Right ventricle myocardium superior (tissue), 1 donor: ENCODE data around the gene RALGAPA2. TPM values are rescaled to one million over a fixed set of nuclear protein-coding genes. Genes with fewer than 3 reads are reported as not detected.

Experiments used
- ATAC-seq: fragments of 200-7000 bp; cut with Tn5 transposase; one replicate; pipeline ENCODE4 v1.9.1; 2020; ENCODE audit warnings: mild to moderate bottlenecking; ENCODE audit not compliant: poor library complexity
- DNase-seq: peaks from one replicate; pipeline ENCODE4 v3.0.0-alpha.2; 2020
- intact Hi-C: fragments of 100-400 bp; cut with DNase I; formaldehyde crosslinking; loops from one replicate; pipeline ENCODE4 v1.11.2; 2022
- total RNA-seq: library from RNA; stranded (reverse); fragmentation: NEBNext Ultra II Directional; extraction: Animal tissue kit (Norgen Biotek cat#: 25700); gene quantifications from one replicate; pipeline ENCODE4 v1.2.1, GENCODE V29; 2021
- donor health status: DM: no; HTN: yes; CAD: no; lungs with severe emphysema.

RALGAPA2 gene
- total RNA-seq, 1 donor from 2014 or later = 15.5 TPM

- peak; percentile 79 for ATAC-seq
- intact Hi-C loops = no loop called here
- no peak for DNase-seq
These were observed 246.0 kb downstream of the RALGAPA2 start for GRCh38 chr20:20466341-20466879.

- intact Hi-C loops = no loop called here
- no peak for DNase-seq
- ATAC-seq = no peak
These were observed 247.2 kb downstream of the RALGAPA2 start for GRCh38 chr20:20465252-20465651.

- DNase-seq (no peak), ATAC-seq (no peak)
- intact Hi-C loops = no loop called here
These were observed 248.5 kb downstream of the RALGAPA2 start for GRCh38 chr20:20463933-20464374.

GRCh38 chr20:20462185-20462584 is 250.3 kb downstream of the RALGAPA2 start:
- ATAC-seq = no peak
- intact Hi-C loops = no loop called here
- DNase-seq = no peak

- no peak for ATAC-seq
- intact Hi-C loops = no loop called here
These were observed 250.9 kb downstream of the RALGAPA2 start for GRCh38 chr20:20461551-20461950.

GRCh38 chr20:20459726-20460125 is 252.7 kb downstream of the RALGAPA2 start:
- DNase-seq = no peak
- intact Hi-C loops = no loop called here
- ATAC-seq = no peak

More at GRCh38 chr20:20461551-20461950, 250.9 kb downstream of the RALGAPA2 start:
- no peak for DNase-seq

GRCh38 chr20:20457392-20458126 is 254.9 kb downstream of the RALGAPA2 start:
- ATAC-seq (no peak), DNase-seq (no peak)
- intact Hi-C loops = no loop called here

GRCh38 chr20:20456741-20457140 is 255.7 kb downstream of the RALGAPA2 start:
- ATAC-seq (no peak), DNase-seq (no peak)
- intact Hi-C loops = no loop called here

- ATAC-seq = no peak
- intact Hi-C loops = no loop called here
- no peak for DNase-seq
These were observed 256.5 kb downstream of the RALGAPA2 start for GRCh38 chr20:20455926-20456325.

- intact Hi-C loops = no loop called here
- DNase-seq (no peak), ATAC-seq (peak; percentile 70)
These were observed 257.4 kb downstream of the RALGAPA2 start for GRCh38 chr20:20454850-20455627.

GRCh38 chr20:20454367-20454766 is 258.1 kb downstream of the RALGAPA2 start:
- ATAC-seq = no peak
- DNase-seq = no peak
- intact Hi-C loops = no loop called here

- intact Hi-C loops = no loop called here
- DNase-seq = peak; percentile 68
- peak; percentile 24 for ATAC-seq
These were observed 260.2 kb downstream of the RALGAPA2 start for GRCh38 chr20:20452254-20452676.

- DNase-seq (peak; percentile 73), ATAC-seq (peak; percentile 82)
- intact Hi-C loops = no loop called here
These were observed 261.9 kb downstream of the RALGAPA2 start for GRCh38 chr20:20450521-20450920.

- no peak for ATAC-seq
- intact Hi-C loops = no loop called here
These were observed 263.6 kb downstream of the RALGAPA2 start for GRCh38 chr20:20448881-20449280.

GRCh38 chr20:20447196-20447595 is 265.2 kb downstream of the RALGAPA2 start:
- intact Hi-C loops = no loop called here
- no peak for DNase-seq
- no peak for ATAC-seq

More at GRCh38 chr20:20448881-20449280, 263.6 kb downstream of the RALGAPA2 start:
- no peak for DNase-seq

GRCh38 chr20:20446425-20447015 is 265.9 kb downstream of the RALGAPA2 start:
- peak; percentile 78 for ATAC-seq
- DNase-seq = no peak
- intact Hi-C loops = no loop called here

GRCh38 chr20:20446001-20446400 is 266.4 kb downstream of the RALGAPA2 start:
- DNase-seq (no peak), ATAC-seq (no peak)
- intact Hi-C loops = no loop called here

GRCh38 chr20:20443504-20443903 is 268.9 kb downstream of the RALGAPA2 start:
- no peak for ATAC-seq
- intact Hi-C loops = no loop called here

GRCh38 chr20:20442466-20442865 is 270.0 kb downstream of the RALGAPA2 start:
- no peak for ATAC-seq
- intact Hi-C loops = no loop called here

More at GRCh38 chr20:20443504-20443903, 268.9 kb downstream of the RALGAPA2 start:
- no peak for DNase-seq

More at GRCh38 chr20:20442466-20442865, 270.0 kb downstream of the RALGAPA2 start:
- DNase-seq = no peak
